GM18870 (cell line): Measurements from ENCODE around the gene EPHB3.

Experiments used
- ATAC-seq: cut with Tn5 transposase; IDR thresholded peaks from one replicate; pipeline ENCODE4 v1.9.1; 2021; ENCODE audit warnings: moderate library complexity; ENCODE audit not compliant: unreplicated experiment

EPHB3 gene

DNA sequence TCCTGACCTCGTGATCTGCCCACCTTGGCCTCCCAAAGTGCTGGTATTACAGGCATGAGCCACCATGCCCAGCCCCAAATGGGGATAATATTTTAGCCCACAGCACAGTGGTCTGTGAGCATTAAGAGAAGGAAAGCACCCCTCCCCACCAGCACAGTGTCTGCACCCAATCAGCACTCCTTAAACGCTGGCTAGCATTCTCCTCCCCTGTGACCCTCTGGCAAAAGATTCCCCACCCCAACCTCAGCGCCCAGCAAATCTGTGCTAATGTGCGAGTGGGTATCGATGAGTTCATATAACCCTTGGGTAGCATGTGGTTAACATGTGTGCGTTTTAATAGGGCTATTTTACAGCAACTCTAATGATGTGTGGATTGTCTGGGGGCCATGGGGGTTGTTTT, 18.3 kb upstream of the EPHB3 start:
- no peak for ATAC-seq

- no peak for ATAC-seq
Observed at GRCh38 chr3:184543843-184544512, 17.6 kb upstream of the EPHB3 start.

DNA sequence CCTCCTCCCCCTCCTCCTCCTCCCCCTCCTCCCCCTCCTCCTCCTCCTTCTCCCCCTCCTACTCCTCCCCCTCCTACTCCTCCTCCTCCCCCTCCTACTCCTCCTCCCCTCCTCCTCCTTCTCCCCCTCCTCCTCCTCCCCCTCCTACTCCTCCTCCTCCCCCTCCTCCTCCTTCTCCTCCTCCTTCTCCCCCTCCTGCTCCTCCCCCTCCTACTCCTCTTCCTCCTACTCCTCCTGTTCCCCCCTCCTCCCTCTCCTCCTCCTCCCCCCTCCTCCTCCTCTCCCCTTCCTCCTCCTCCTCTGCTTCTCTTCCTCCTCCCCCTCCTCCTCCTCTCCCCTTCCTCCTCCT, 17.1 kb upstream of the EPHB3 start:
- no peak for ATAC-seq

DNA sequence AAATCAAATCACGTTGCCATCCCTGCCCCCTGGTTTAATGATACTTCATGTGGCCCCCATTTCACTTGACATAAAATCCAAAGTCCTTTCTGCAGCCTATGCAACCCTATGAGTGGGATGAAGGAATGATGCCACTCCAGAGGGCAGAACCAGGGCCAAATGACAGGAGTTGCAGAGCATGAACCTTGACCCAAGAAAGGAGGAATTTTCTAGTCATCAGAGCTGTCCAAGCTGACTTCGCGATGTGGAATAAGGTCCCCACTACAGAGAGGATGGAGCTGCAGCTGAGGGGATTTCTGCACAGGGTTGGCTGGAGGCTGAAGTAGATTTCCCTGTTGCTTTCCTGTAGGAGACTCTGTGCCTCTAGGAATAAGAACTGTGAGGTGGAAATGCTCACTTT, 15.8 kb upstream of the EPHB3 start:
- ATAC-seq: no peak

DNA sequence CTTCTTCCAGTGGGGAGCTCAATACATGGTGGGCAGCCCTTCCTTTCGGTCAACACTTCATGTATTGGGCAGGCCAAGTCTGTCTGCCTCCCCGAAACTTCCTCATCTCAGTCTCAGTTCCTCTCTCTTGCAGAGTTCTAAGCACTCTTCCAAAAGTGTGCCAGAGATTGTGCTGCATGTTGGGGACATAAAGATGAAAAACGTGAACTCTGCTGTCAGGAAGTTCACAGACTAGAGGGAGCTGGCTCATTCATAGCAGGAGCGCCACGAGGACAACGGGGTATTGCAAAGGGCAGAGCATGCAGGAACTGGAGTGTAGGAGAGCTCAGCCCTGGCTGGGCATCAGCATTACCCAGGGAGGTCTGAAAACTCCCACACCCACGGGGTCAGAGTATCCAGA, 15.3 kb upstream of the EPHB3 start:
- ATAC-seq: no peak

GRCh38 chr3:184549796-184550577, 11.6 kb upstream of the EPHB3 start:
- ATAC-seq: no peak

GRCh38 chr3:184551103-184551502, 10.5 kb upstream of the EPHB3 start:
- no peak for ATAC-seq

GRCh38 chr3:184551614-184552256, 9.8 kb upstream of the EPHB3 start:
- no peak for ATAC-seq

- no peak for ATAC-seq
Observed at GRCh38 chr3:184552296-184552695, 9.3 kb upstream of the EPHB3 start.

DNA sequence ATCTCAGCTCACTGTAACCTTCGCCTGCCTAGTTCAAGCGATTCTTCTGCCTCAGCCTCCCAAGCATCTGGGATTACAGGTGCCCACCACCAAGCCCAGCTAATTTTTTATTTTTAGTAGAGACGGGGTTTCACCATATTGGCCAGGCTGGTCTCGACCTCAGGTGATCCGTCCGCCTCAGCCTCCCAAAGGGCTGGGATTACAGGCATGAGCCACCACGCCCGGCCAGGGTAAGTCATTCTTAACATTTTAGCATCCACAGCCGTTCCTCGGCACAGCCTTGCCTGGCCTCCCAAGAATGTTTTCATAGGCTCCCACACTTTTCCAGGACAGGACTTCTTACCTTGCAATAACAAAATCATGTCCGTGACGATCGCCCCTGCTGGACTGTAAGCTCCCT, 8.7 kb upstream of the EPHB3 start:
- no peak for ATAC-seq

GRCh38 chr3:184553385-184553784, 8.2 kb upstream of the EPHB3 start:
- no peak for ATAC-seq

DNA sequence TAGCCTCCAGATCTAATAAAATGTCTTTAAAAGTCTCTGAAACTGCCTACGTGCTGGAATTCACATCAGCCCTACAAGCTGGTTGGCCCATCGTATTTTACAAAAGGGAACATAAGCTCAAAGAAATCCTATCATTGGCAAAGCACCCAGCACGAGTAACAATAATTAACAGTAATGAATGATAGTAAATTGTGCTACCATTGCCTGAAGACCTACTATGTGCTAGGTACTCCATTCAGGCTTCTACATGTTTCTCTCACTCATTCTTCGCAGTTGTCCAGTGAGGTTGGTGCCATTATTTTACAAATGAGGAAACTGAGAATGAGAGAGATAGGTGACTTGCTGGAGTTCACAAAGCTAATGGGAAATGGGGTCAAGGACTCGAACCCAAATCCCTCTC, 7.1 kb upstream of the EPHB3 start:
- no peak for ATAC-seq

DNA sequence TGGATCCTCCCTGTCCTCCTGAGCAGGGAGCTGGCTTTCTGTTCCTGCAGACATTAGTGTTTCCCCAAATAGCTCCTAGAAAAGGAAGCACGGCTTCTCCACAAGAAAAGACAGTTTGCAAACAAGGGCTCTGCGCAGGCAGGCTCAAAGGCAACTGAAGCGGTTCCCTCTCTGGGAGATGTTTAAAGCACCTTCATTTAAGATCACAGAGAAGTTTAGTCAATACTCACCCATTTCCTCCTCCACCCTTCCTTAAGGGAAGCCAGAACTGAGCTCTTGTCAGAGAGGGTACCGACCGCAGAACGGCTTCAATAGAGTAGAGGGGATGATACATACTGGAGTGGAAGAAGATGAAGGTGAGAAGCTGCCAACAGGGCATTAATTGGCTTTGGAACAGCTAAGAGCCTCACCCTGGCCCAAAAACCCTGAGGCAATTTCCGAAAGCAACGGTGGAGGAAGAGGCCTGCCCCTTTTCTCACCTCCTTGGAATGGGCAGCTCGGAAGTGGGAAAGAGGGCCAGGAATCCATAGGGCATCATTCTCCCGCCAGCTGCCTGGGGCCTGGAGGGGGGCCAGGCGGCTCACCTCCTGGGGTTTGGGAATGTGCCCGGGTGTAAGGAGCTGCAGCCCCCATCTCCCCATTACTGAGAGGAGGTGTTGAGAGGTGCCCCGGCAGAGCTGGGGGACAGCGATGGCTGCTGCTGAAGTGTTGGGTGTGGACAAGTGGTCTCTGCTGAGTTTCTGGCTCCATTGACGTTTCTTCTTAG, 4.8 kb upstream of the EPHB3 start:
- no peak for ATAC-seq

- ATAC-seq: no peak
Observed at GRCh38 chr3:184557348-184557950, 4.1 kb upstream of the EPHB3 start.

DNA sequence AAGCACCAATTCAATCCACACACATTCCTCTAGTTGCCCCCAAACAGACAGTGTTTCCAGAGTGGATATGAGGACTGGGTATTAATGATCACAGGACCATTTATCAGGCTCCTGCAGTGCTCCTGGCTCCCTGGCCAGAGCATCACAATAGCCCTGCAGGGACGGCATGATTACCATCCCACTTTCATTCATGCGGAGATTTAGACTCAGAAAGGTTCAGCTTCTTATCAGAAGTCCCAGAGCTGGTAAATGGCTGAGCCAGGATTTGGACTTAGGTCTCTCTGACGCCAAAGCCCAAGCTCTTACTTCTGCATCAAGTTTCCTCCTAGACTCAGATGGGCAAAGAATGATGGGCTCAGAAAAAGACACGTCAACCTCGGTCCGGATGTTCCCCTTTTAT, 2.9 kb upstream of the EPHB3 start:
- no peak for ATAC-seq

GRCh38 chr3:184559336-184559735, 2.2 kb upstream of the EPHB3 start:
- ATAC-seq: no peak

DNA sequence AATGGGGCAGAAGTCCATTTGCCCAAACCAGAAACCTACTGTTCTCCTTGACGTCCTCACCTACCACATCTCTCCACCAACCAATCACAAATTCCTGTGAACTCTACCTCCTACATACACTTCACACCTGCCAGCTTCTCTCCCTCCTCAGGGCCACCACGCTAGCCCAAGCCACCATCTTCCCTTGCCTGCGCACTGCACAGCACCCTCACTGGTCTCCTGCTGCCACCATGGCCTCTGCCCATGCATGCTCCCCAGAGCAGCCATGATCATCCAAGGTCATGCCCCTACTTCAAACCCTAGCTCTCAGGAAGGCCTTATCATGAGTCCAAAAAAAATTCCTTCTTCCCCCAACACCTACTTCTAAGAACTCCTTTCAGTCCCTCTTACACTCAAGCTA, 1.1 kb upstream of the EPHB3 start:
- ATAC-seq: no peak

GRCh38 chr3:184561913-184562877, 610 bp downstream of the EPHB3 start:
- ATAC-seq: no peak

DNA sequence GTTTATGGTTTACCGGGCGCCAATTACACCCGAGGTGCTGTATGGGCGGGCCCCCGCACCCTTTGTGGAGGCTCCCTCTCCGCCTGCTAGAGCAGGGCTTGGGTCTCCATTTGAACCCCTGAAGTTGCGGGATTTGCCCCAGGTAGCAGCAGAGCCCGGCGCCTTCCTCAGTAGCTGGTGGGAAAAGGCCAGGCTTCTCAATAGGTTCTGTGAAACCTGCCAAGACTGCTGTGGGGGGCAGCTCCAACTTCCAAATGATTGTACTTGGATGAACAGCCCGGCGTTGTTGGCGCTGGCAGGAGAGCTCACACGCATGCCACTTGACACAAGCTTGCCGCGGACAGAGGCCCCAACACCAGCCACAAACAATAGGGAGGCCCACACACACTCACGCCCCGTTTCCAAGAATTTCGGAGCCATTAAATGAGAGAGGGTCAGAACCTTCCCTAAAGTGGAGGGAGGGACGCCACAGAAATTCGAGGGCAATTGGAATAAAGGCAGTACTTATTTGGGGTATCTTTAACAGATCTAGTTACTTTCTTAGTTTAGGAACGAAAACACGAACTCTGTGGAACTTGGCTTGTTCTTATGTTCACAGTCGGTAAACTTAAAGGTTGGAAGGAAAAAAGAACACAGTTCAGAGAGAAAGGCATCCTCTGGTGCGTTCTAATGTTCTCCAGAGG, 1.4 kb downstream of the EPHB3 start:
- no peak for ATAC-seq

GRCh38 chr3:184563561-184563925, 2.0 kb downstream of the EPHB3 start:
- ATAC-seq: no peak
